ENCODE results near the gene PANK3. TPM values are rescaled to one million over a fixed set of nuclear protein-coding genes. Genes with fewer than 3 reads are reported as not detected.
A peak's percentile ranks its signal among the peaks of the same experiment; 100 is the strongest.

The PANK3 gene
- total RNA-seq (2014; rRNA removed; shearing (Covaris generic)): 24.2 TPM in 2 replicates
- polyA plus RNA-seq (2016; fragmentation: Nextera tagmentation; extraction: Ambion mirVana): 10.3 and 11.8 TPM in 2 replicates

GRCh38 chr5:168578538-168579487 is at the start of gene PANK3:
Gene PANK3, minus strand, starts transcription at chr5:168579368. Its CDS starts 85 bp downstream, at chr5:168579283.
- in situ Hi-C loops (cut with MboI): no loop called here
- peaks cover 13% of the 10 kb centered on the region; the same call in 1 of the 2 replicates for H3K4me1 ChIP-seq (ENCODE audit: insufficient read depth)
- 0 out of 2 replicates have a peak, but pooled peaks cover 5% of the 10 kb centered on the region for H3F3A ChIP-seq (ENCODE audit: insufficient read depth)
- H3K9ac ChIP-seq: peak within 1 kb of the TSS; percentile 87
- DNase-seq: peak; percentile 93
- no peaks in the 10 kb centered on the region for H3K9me3 ChIP-seq (ENCODE audit: low read depth)
- peak within 1 kb of the TSS; percentile 79 for H3K27ac ChIP-seq
- no peaks in the 10 kb centered on the region for H3K9me2 ChIP-seq (ENCODE audit: insufficient read depth)
- no peak for TF ChIP-seq EZH2phosphoT487 (IDR thresholded peaks at IDR 0.05; ENCODE audit: insufficient read depth, low read depth)
- TF ChIP-seq EZH2 (IDR thresholded peaks at IDR 0.05; ENCODE audit: insufficient read depth, poor library complexity, severe bottlenecking): no peak
- H3K79me2 ChIP-seq (ENCODE audit: insufficient read depth): peaks cover 51% of the 10 kb centered on the region
- peaks cover 10% of the 10 kb centered on the region for H4K20me1 ChIP-seq (ENCODE audit: insufficient read depth)
- H2AFZ ChIP-seq: peak within 1 kb of the TSS; percentile 99
- H3K4me3 ChIP-seq: peak within 1 kb of the TSS; percentile 95
- H3K27me3 ChIP-seq (replicated peaks; ENCODE audit: insufficient read depth): no peaks in the 10 kb centered on the region
- peak within 1 kb of the TSS; percentile 97 for H3K4me2 ChIP-seq (ENCODE audit: unreplicated experiment)
- WGBS, 2 experiments (ENCODE audit: low coverage in 1 of 2, low lambda C conversion rate in 2 of 2, missing lambda C conversion rate in 2 of 2): 1% methylated on average over 37 to 58 of the region's 63 CpGs
- no peaks in the 10 kb centered on the region for H3K36me3 ChIP-seq (ENCODE audit: low read depth)

DNA sequence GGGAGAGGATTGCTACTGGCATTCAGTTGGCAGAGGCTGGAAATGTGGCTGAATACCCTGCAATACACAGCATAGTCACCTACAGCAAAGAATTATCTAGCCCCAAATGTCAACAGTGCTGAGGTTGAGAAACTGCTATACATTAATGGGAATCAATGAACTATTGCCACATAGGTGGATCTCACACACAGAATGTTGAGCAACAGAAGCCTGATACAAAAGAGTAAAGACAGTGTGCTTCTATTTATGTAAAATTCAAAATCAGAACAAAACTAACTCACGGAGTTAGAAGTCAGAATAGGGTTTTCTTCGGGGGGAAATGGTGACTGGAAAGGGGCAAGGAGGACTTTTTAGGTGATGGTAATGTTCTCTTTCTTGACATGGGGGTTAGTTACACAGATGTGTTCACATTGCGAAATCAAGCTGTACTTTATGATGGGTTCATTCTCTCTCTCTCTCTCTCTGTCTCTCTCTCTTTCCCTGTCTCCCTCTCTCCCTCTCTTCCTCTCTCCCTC is 45.7 kb upstream of the PANK3 start:
- Histone ChIP-seq H4K20me1 (ENCODE audit: insufficient read depth) (no peaks in the 10 kb centered on the region), H3K4me2 (ENCODE audit: unreplicated experiment) (no peak overlapping the region), H3K27me3 (replicated peaks; ENCODE audit: insufficient read depth) (peaks cover 3% of the 10 kb centered on the region; the same call in 1 of the 2 replicates), H3K9ac (no peak overlapping the region), H3F3A (ENCODE audit: insufficient read depth) (no peaks in the 10 kb centered on the region), H3K27ac (no peak overlapping the region), H3K9me2 (ENCODE audit: insufficient read depth) (no peaks in the 10 kb centered on the region), H3K36me3 (ENCODE audit: low read depth) (no peaks in the 10 kb centered on the region), H2AFZ (no peak overlapping the region), H3K9me3 (ENCODE audit: low read depth) (no peaks in the 10 kb centered on the region), H3K4me3 (no peak overlapping the region), H3K79me2 (ENCODE audit: insufficient read depth) (no peaks in the 10 kb centered on the region), H3K4me1 (ENCODE audit: insufficient read depth) (no peaks in the 10 kb centered on the region)
- DNase-seq: no peak
- 83 to 88% methylated on average over 3 of the region's 3 CpGs for WGBS, 2 experiments (ENCODE audit: low coverage in 1 of 2, low lambda C conversion rate in 2 of 2, missing lambda C conversion rate in 2 of 2)
- in situ Hi-C loops (cut with MboI): no loop called here
- TF ChIP-seq EZH2phosphoT487 (IDR thresholded peaks at IDR 0.05; ENCODE audit: insufficient read depth, low read depth) (no peak), EZH2 (IDR thresholded peaks at IDR 0.05; ENCODE audit: insufficient read depth, poor library complexity, severe bottlenecking) (no peak)

DNA sequence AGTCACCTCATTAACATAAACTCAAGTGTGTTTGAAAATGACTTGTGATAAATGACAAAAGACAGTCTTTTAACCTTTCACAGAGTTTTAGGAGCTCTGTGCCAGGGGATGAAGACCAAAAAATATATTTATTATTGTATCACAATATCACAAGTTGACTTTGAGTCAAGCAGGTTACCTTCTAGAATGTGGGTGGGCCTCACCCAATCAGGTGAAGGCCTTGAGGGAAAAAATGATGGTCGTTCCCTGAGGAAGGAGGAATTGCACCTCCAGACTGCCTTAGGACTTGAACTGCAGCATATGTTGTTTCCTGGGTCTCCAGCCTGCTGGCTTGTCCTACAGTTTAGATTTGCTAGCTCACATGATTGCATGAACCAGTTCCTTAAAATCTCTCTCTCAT is 41.6 kb upstream of the PANK3 start:
- no peak overlapping the region for H2AFZ ChIP-seq
- H3K27ac ChIP-seq: no peak overlapping the region
- TF ChIP-seq EZH2phosphoT487 (IDR thresholded peaks at IDR 0.05; ENCODE audit: insufficient read depth, low read depth) (no peak), EZH2 (IDR thresholded peaks at IDR 0.05; ENCODE audit: insufficient read depth, poor library complexity, severe bottlenecking) (no peak)
- no peaks in the 10 kb centered on the region for H3K9me2 ChIP-seq (ENCODE audit: insufficient read depth)
- H3K27me3 ChIP-seq (replicated peaks; ENCODE audit: insufficient read depth): no peaks in the 10 kb centered on the region; the same call in 1 of the 2 replicates
- no peaks in the 10 kb centered on the region for H3K9me3 ChIP-seq (ENCODE audit: low read depth)
- in situ Hi-C loops (cut with MboI): no loop called here
- WGBS, 2 experiments (ENCODE audit: low coverage in 1 of 2, low lambda C conversion rate in 2 of 2, missing lambda C conversion rate in 2 of 2): 57 to 61% methylated on average over 1 of the region's 1 CpG
- H3K79me2 ChIP-seq (ENCODE audit: insufficient read depth): no peaks in the 10 kb centered on the region
- H3K36me3 ChIP-seq (ENCODE audit: low read depth): no peaks in the 10 kb centered on the region
- DNase-seq: no peak
- H4K20me1 ChIP-seq (ENCODE audit: insufficient read depth): no peaks in the 10 kb centered on the region
- no peaks in the 10 kb centered on the region for H3K4me1 ChIP-seq (ENCODE audit: insufficient read depth)
- H3K9ac ChIP-seq: no peak overlapping the region
- H3K4me3 ChIP-seq: no peak overlapping the region
- no peak overlapping the region for H3K4me2 ChIP-seq (ENCODE audit: unreplicated experiment)
- H3F3A ChIP-seq (ENCODE audit: insufficient read depth): no peaks in the 10 kb centered on the region

- Histone ChIP-seq H3K9ac (no peak overlapping the region), H3K79me2 (ENCODE audit: insufficient read depth) (no peaks in the 10 kb centered on the region), H3K4me3 (no peak overlapping the region), H3K27ac (no peak overlapping the region), H3K4me2 (ENCODE audit: unreplicated experiment) (no peak overlapping the region), H3K4me1 (ENCODE audit: insufficient read depth) (no peaks in the 10 kb centered on the region), H4K20me1 (ENCODE audit: insufficient read depth) (no peaks in the 10 kb centered on the region), H2AFZ (no peak overlapping the region), H3K9me3 (ENCODE audit: low read depth) (no peaks in the 10 kb centered on the region), H3K9me2 (ENCODE audit: insufficient read depth) (no peaks in the 10 kb centered on the region), H3F3A (ENCODE audit: insufficient read depth) (no peaks in the 10 kb centered on the region), H3K27me3 (replicated peaks; ENCODE audit: insufficient read depth) (no peaks in the 10 kb centered on the region), H3K36me3 (ENCODE audit: low read depth) (no peaks in the 10 kb centered on the region)
- no peak for DNase-seq
- WGBS, 2 experiments (ENCODE audit: low coverage in 1 of 2, low lambda C conversion rate in 2 of 2, missing lambda C conversion rate in 2 of 2): 78 to 84% methylated on average over 10 of the region's 10 CpGs
- in situ Hi-C loops (cut with MboI): no loop called here
- TF ChIP-seq EZH2phosphoT487 (IDR thresholded peaks at IDR 0.05; ENCODE audit: insufficient read depth, low read depth): no peak
These were observed 35.5 kb upstream of the PANK3 start for GRCh38 chr5:168614661-168615060.
